ENCODE results near the gene CFAP52.
"Not testable (repeated sequence)": the region's sequence is repeated elsewhere in the genome, so short reads cannot be mapped to it uniquely, and the experiment has no call there.

CFAP52 gene

GRCh38 chr17:9645851-9646545 is 69.6 kb downstream of the CFAP52 start:
- Histone ChIP-seq H3K9ac (ENCODE audit: low read length in 2 of 2) (no peak overlapping the region), H3K4me3 (ENCODE audit: low read length in 2 of 2) (peak overlapping the region; percentile 34 to 67), H3K4me1 (ENCODE audit: control insufficient read depth, insufficient read depth, low read length) (peaks cover 17% of the 10 kb centered on the region), H3K27ac (ENCODE audit: low read length) (no peak overlapping the region), H3K9me3 (ENCODE audit: control insufficient read depth in 2 of 2, low read length in 2 of 2) (no peaks in the 10 kb centered on the region), H3K36me3 (ENCODE audit: control insufficient read depth in 2 of 2, insufficient read depth in 2 of 2, low read length in 2 of 2) (no peaks in the 10 kb centered on the region), H3K27me3 (ENCODE audit: control insufficient read depth in 1 of 2, insufficient read depth in 2 of 2, low read length in 2 of 2) (peaks cover 26% of the 10 kb centered on the region in 2 donors)

- Histone ChIP-seq H3K27ac (ENCODE audit: low read length) (no peak overlapping the region), H3K4me3 (ENCODE audit: low read length in 2 of 2) (no peak overlapping the region), H3K9ac (ENCODE audit: low read length in 2 of 2) (no peak overlapping the region)
These were observed 70.1 kb downstream of the CFAP52 start for GRCh38 chr17:9646546-9646885.

GRCh38 chr17:9647014-9647413 is 70.6 kb downstream of the CFAP52 start:
- Histone ChIP-seq H3K9ac (ENCODE audit: low read length in 2 of 2) (no peak overlapping the region), H3K4me1 (ENCODE audit: control insufficient read depth, insufficient read depth, low read length) (peaks cover 17% of the 10 kb centered on the region), H3K9me3 (ENCODE audit: control insufficient read depth in 2 of 2, low read length in 2 of 2) (no peaks in the 10 kb centered on the region), H3K27me3 (ENCODE audit: control insufficient read depth in 1 of 2, insufficient read depth in 2 of 2, low read length in 2 of 2) (peaks cover 24 to 26% of the 10 kb centered on the region in 2 donors), H3K36me3 (ENCODE audit: control insufficient read depth in 2 of 2, insufficient read depth in 2 of 2, low read length in 2 of 2) (no peaks in the 10 kb centered on the region), H3K27ac (ENCODE audit: low read length) (no peak overlapping the region), H3K4me3 (ENCODE audit: low read length in 2 of 2) (no peak overlapping the region)

More at GRCh38 chr17:9646546-9646885, 70.1 kb downstream of the CFAP52 start:
- H3K27me3 ChIP-seq (ENCODE audit: control insufficient read depth in 1 of 2, insufficient read depth in 2 of 2, low read length in 2 of 2) = peaks cover 24 to 26% of the 10 kb centered on the region in 2 donors
- H3K4me1 ChIP-seq (ENCODE audit: control insufficient read depth, insufficient read depth, low read length) = peaks cover 17% of the 10 kb centered on the region
- H3K9me3 ChIP-seq (ENCODE audit: control insufficient read depth in 2 of 2, low read length in 2 of 2) = no peaks in the 10 kb centered on the region
- no peaks in the 10 kb centered on the region for H3K36me3 ChIP-seq (ENCODE audit: control insufficient read depth in 2 of 2, insufficient read depth in 2 of 2, low read length in 2 of 2)

- H3K27ac ChIP-seq (ENCODE audit: low read length) = no peak overlapping the region
- H3K4me1 ChIP-seq (ENCODE audit: control insufficient read depth, insufficient read depth, low read length) = peaks cover 17% of the 10 kb centered on the region
- H3K4me3 ChIP-seq (ENCODE audit: low read length in 2 of 2) = no peak overlapping the region
- no peaks in the 10 kb centered on the region for H3K9me3 ChIP-seq (ENCODE audit: control insufficient read depth in 2 of 2, low read length in 2 of 2)
- H3K36me3 ChIP-seq (ENCODE audit: control insufficient read depth in 2 of 2, insufficient read depth in 2 of 2, low read length in 2 of 2) = no peaks in the 10 kb centered on the region
- peaks cover 24 to 26% of the 10 kb centered on the region in 2 donors for H3K27me3 ChIP-seq (ENCODE audit: control insufficient read depth in 1 of 2, insufficient read depth in 2 of 2, low read length in 2 of 2)
- H3K9ac ChIP-seq (ENCODE audit: low read length in 2 of 2) = no peak overlapping the region
These were observed 72.2 kb downstream of the CFAP52 start for GRCh38 chr17:9648521-9649110.

- no peak overlapping the region for H3K4me3 ChIP-seq (ENCODE audit: low read length in 2 of 2)
- H3K36me3 ChIP-seq (ENCODE audit: control insufficient read depth in 2 of 2, insufficient read depth in 2 of 2, low read length in 2 of 2) = no peaks in the 10 kb centered on the region
- no peak overlapping the region for H3K27ac ChIP-seq (ENCODE audit: low read length)
- H3K4me1 ChIP-seq (ENCODE audit: control insufficient read depth, insufficient read depth, low read length) = no peaks in the 10 kb centered on the region
- H3K9me3 ChIP-seq (ENCODE audit: control insufficient read depth in 2 of 2, low read length in 2 of 2) = peaks cover 0 to 8% of the 10 kb centered on the region in 2 donors
- no peaks in the 10 kb centered on the region for H3K27me3 ChIP-seq (ENCODE audit: control insufficient read depth in 1 of 2, insufficient read depth in 2 of 2, low read length in 2 of 2)
- H3K9ac ChIP-seq (ENCODE audit: low read length in 2 of 2) = no peak overlapping the region
These were observed 82.3 kb downstream of the CFAP52 start for GRCh38 chr17:9658593-9659211.

GRCh38 chr17:9661027-9661426 is 84.6 kb downstream of the CFAP52 start:
- Histone ChIP-seq H3K4me3 (ENCODE audit: low read length in 2 of 2) (no peak overlapping the region), H3K9me3 (ENCODE audit: control insufficient read depth in 2 of 2, low read length in 2 of 2) (peaks cover 4 to 14% of the 10 kb centered on the region in 2 donors), H3K27ac (ENCODE audit: low read length) (no peak overlapping the region), H3K4me1 (ENCODE audit: control insufficient read depth, insufficient read depth, low read length) (no peaks in the 10 kb centered on the region), H3K36me3 (ENCODE audit: control insufficient read depth in 2 of 2, insufficient read depth in 2 of 2, low read length in 2 of 2) (no peaks in the 10 kb centered on the region), H3K9ac (ENCODE audit: low read length in 2 of 2) (no peak overlapping the region), H3K27me3 (ENCODE audit: control insufficient read depth in 1 of 2, insufficient read depth in 2 of 2, low read length in 2 of 2) (peaks cover 0 to 2% of the 10 kb centered on the region in 2 donors)

- not testable (repeated sequence) for H3K27ac ChIP-seq (ENCODE audit: low read length); H3K4me3 ChIP-seq (ENCODE audit: low read length in 2 of 2); H3K4me1 ChIP-seq (ENCODE audit: control insufficient read depth, insufficient read depth, low read length); H3K27me3 ChIP-seq (ENCODE audit: control insufficient read depth in 1 of 2, insufficient read depth in 2 of 2, low read length in 2 of 2); H3K9ac ChIP-seq (ENCODE audit: low read length in 2 of 2); H3K36me3 ChIP-seq (ENCODE audit: control insufficient read depth in 2 of 2, insufficient read depth in 2 of 2, low read length in 2 of 2)
- peaks cover 8 to 14% of the 10 kb centered on the region in 2 donors for H3K9me3 ChIP-seq (ENCODE audit: control insufficient read depth in 2 of 2, low read length in 2 of 2)
These were observed 87.1 kb downstream of the CFAP52 start for GRCh38 chr17:9663511-9663910.

- Histone ChIP-seq H3K9ac (ENCODE audit: low read length in 2 of 2) (no peak overlapping the region), H3K36me3 (ENCODE audit: control insufficient read depth in 2 of 2, insufficient read depth in 2 of 2, low read length in 2 of 2) (no peaks in the 10 kb centered on the region), H3K4me1 (ENCODE audit: control insufficient read depth, insufficient read depth, low read length) (no peaks in the 10 kb centered on the region), H3K4me3 (ENCODE audit: low read length in 2 of 2) (no peak overlapping the region), H3K27me3 (ENCODE audit: control insufficient read depth in 1 of 2, insufficient read depth in 2 of 2, low read length in 2 of 2) (peaks cover 0 to 16% of the 10 kb centered on the region in 2 donors), H3K27ac (ENCODE audit: low read length) (no peak overlapping the region), H3K9me3 (ENCODE audit: control insufficient read depth in 2 of 2, low read length in 2 of 2) (peaks cover 8 to 9% of the 10 kb centered on the region in 2 donors)
These were observed 90.1 kb downstream of the CFAP52 start for GRCh38 chr17:9666461-9667050.

- no peak overlapping the region for H3K27ac ChIP-seq (ENCODE audit: low read length)
- H3K27me3 ChIP-seq (ENCODE audit: control insufficient read depth in 1 of 2, insufficient read depth in 2 of 2, low read length in 2 of 2) = peaks cover 0 to 16% of the 10 kb centered on the region in 2 donors
- H3K4me3 ChIP-seq (ENCODE audit: low read length in 2 of 2) = no peak overlapping the region
- no peaks in the 10 kb centered on the region for H3K4me1 ChIP-seq (ENCODE audit: control insufficient read depth, insufficient read depth, low read length)
- peaks cover 6 to 8% of the 10 kb centered on the region in 2 donors for H3K9me3 ChIP-seq (ENCODE audit: control insufficient read depth in 2 of 2, low read length in 2 of 2)
- H3K9ac ChIP-seq (ENCODE audit: low read length in 2 of 2) = no peak overlapping the region
- H3K36me3 ChIP-seq (ENCODE audit: control insufficient read depth in 2 of 2, insufficient read depth in 2 of 2, low read length in 2 of 2) = no peaks in the 10 kb centered on the region
These were observed 92.1 kb downstream of the CFAP52 start for GRCh38 chr17:9668517-9668916.

- Histone ChIP-seq H3K36me3 (ENCODE audit: control insufficient read depth in 2 of 2, insufficient read depth in 2 of 2, low read length in 2 of 2) (no peaks in the 10 kb centered on the region), H3K4me1 (ENCODE audit: control insufficient read depth, insufficient read depth, low read length) (no peaks in the 10 kb centered on the region), H3K4me3 (ENCODE audit: low read length in 2 of 2) (no peak overlapping the region), H3K9ac (ENCODE audit: low read length in 2 of 2) (no peak overlapping the region), H3K27ac (ENCODE audit: low read length) (no peak overlapping the region), H3K9me3 (ENCODE audit: control insufficient read depth in 2 of 2, low read length in 2 of 2) (peaks cover 6 to 8% of the 10 kb centered on the region in 2 donors), H3K27me3 (ENCODE audit: control insufficient read depth in 1 of 2, insufficient read depth in 2 of 2, low read length in 2 of 2) (peaks cover 0 to 16% of the 10 kb centered on the region in 2 donors)
These were observed 93.1 kb downstream of the CFAP52 start for GRCh38 chr17:9669551-9670008.
